Measurements from ENCODE around the gene ANKH.
"Not testable (repeated sequence)": the region's sequence is repeated elsewhere in the genome, so short reads cannot be mapped to it uniquely, and the experiment has no call there.

Gene ANKH

DNA sequence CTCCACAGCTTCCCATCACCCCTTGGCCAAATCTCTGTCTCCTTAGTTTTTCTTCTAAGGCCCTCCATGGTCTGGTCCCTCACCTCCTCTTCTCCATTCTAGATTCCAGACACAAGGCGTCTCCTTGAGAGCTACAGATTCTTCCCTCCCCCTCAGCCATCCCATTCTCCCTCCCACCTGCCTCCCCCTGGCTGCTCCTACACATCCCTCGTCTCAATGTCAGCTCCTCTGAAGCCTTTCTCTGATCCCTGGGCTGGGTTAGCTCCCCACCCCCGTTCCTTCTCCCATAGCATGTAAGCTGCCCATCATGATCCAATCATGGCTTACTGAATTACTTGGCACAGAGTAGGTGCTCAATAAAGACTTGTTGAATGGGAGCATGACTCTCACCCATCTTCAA lies 69.0 kb downstream of the ANKH start:
- no peak overlapping the region for H3K4me3 ChIP-seq (ENCODE audit: low read depth, low read length)
- H4K12ac ChIP-seq (ENCODE audit: low read depth, low read length): no peak overlapping the region
- no peaks in the 10 kb centered on the region for H3K9me3 ChIP-seq (ENCODE audit: insufficient read depth, low read depth, low read length)
- H2AK5ac ChIP-seq (ENCODE audit: low read length): no peak overlapping the region
- no CpG with 5 or more reads among the region's 3 CpGs for WGBS (ENCODE audit: extremely low coverage, insufficient coverage, insufficient read length)
- no peak overlapping the region for H3K4me2 ChIP-seq (ENCODE audit: low read length)
- peaks cover 0 to under 1% of the 10 kb centered on the region in 2 experiments for H3K4me1 ChIP-seq (ENCODE audit: control insufficient read depth in 1 of 2, insufficient read depth in 2 of 2, low read length in 2 of 2)
- H3K14ac ChIP-seq (ENCODE audit: low read length): no peak overlapping the region
- no peak overlapping the region for H2BK120ac ChIP-seq (ENCODE audit: insufficient read depth, low read length, poor library complexity)
- H2BK5ac ChIP-seq (ENCODE audit: low read depth, low read length, poor library complexity): no peak overlapping the region
- no peak overlapping the region for H3K23ac ChIP-seq (ENCODE audit: low read length)
- no peaks in the 10 kb centered on the region for H3K27me3 ChIP-seq (ENCODE audit: insufficient read depth, low read length)
- H3K79me2 ChIP-seq (ENCODE audit: control insufficient read depth, insufficient read depth, low read length, poor library complexity): no peaks in the 10 kb centered on the region
- H4K8ac ChIP-seq (ENCODE audit: low read depth, low read length): no peak overlapping the region
- no peaks in the 10 kb centered on the region for H3K36me3 ChIP-seq (ENCODE audit: control insufficient read depth in 1 of 2, insufficient read depth in 2 of 2, low read length in 2 of 2)
- H3K27ac ChIP-seq (ENCODE audit: low read depth, low read length): no peak overlapping the region
- no peak overlapping the region for H3K9ac ChIP-seq (ENCODE audit: low read length)
- H4K91ac ChIP-seq (ENCODE audit: low read depth, low read length): no peak overlapping the region
- H2BK12ac ChIP-seq (ENCODE audit: low read length): no peak overlapping the region
- no peak overlapping the region for H3K4ac ChIP-seq (ENCODE audit: low read depth, low read length)
- no peak overlapping the region for H2AFZ ChIP-seq (ENCODE audit: insufficient read depth, low read length, poor library complexity)
- DNase-seq: no peak
- H3K79me1 ChIP-seq (ENCODE audit: low read length): no peaks in the 10 kb centered on the region
- H3K18ac ChIP-seq (ENCODE audit: low read length): no peak overlapping the region

DNA sequence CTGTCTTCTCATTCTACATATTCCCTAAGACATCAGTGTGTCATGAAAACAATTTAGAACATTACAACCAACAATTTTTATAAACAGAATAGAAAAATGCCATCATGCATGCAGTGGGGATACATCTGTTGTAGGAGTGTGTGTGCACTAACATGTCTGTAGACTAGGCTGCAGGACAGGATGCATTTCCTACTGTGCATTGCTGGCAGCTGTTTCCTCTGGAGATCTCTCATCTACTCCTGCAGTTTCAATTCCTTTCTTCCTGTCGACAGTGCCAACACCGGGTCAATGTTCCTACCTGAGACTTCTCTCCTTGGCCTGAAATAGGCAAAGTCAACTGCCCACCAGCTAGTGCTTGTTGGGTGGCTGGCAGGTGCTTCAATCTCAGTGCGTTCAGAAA lies 69.8 kb downstream of the ANKH start:
- Histone ChIP-seq H4K12ac (ENCODE audit: low read depth, low read length) (no peak overlapping the region), H3K9me3 (ENCODE audit: insufficient read depth, low read depth, low read length) (no peaks in the 10 kb centered on the region), H2BK5ac (ENCODE audit: low read depth, low read length, poor library complexity) (no peak overlapping the region), H3K36me3 (ENCODE audit: control insufficient read depth in 1 of 2, insufficient read depth in 2 of 2, low read length in 2 of 2) (no peaks in the 10 kb centered on the region), H3K4me2 (ENCODE audit: low read length) (no peak overlapping the region), H2AK5ac (ENCODE audit: low read length) (no peak overlapping the region), H3K18ac (ENCODE audit: low read length) (no peak overlapping the region), H3K9ac (ENCODE audit: low read length) (no peak overlapping the region), H4K8ac (ENCODE audit: low read depth, low read length) (no peak overlapping the region), H2AFZ (ENCODE audit: insufficient read depth, low read length, poor library complexity) (no peak overlapping the region), H3K4me1 (ENCODE audit: control insufficient read depth in 1 of 2, insufficient read depth in 2 of 2, low read length in 2 of 2) (peaks cover 0 to 1% of the 10 kb centered on the region in 2 experiments), H3K27me3 (ENCODE audit: insufficient read depth, low read length) (no peaks in the 10 kb centered on the region), H4K91ac (ENCODE audit: low read depth, low read length) (no peak overlapping the region), H2BK120ac (ENCODE audit: insufficient read depth, low read length, poor library complexity) (no peak overlapping the region), H3K14ac (ENCODE audit: low read length) (no peak overlapping the region), H3K4ac (ENCODE audit: low read depth, low read length) (no peak overlapping the region), H3K23ac (ENCODE audit: low read length) (no peak overlapping the region), H3K79me1 (ENCODE audit: low read length) (no peaks in the 10 kb centered on the region), H3K27ac (ENCODE audit: low read depth, low read length) (no peak overlapping the region), H2BK12ac (ENCODE audit: low read length) (no peak overlapping the region), H3K79me2 (ENCODE audit: control insufficient read depth, insufficient read depth, low read length, poor library complexity) (no peaks in the 10 kb centered on the region), H3K4me3 (ENCODE audit: low read depth, low read length) (no peak overlapping the region)
- WGBS (ENCODE audit: extremely low coverage, insufficient coverage, insufficient read length): no CpG with 5 or more reads among the region's 3 CpGs
- no peak for DNase-seq

DNA sequence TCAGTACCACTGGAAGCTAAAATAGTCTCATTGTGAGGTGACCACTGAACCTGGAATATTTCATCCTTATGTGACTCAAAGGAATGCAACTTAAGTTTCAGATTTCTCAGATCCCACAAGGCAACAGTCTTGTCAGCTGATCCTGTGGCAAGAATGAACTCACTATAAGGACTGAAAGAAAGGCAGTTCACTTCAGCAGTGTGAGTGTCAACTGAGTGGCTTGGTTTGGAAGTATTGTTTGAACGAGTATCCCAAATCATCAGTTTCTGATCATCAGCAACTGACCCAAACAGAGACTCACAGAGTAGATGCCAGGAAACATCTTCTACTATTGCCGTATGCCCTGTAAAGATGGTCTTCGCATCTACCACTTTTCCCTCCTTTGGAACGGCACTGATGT lies 74.2 kb downstream of the ANKH start:
- not testable (repeated sequence) for H3K14ac ChIP-seq (ENCODE audit: low read length); H3K23ac ChIP-seq (ENCODE audit: low read length); H3K9ac ChIP-seq (ENCODE audit: low read length); H3K79me2 ChIP-seq (ENCODE audit: control insufficient read depth, insufficient read depth, low read length, poor library complexity); H3K4me3 ChIP-seq (ENCODE audit: low read depth, low read length); H3K9me3 ChIP-seq (ENCODE audit: insufficient read depth, low read depth, low read length); H3K79me1 ChIP-seq (ENCODE audit: low read length); H4K91ac ChIP-seq (ENCODE audit: low read depth, low read length); H2BK5ac ChIP-seq (ENCODE audit: low read depth, low read length, poor library complexity); DNase-seq; H4K8ac ChIP-seq (ENCODE audit: low read depth, low read length); H3K4ac ChIP-seq (ENCODE audit: low read depth, low read length); H2AK5ac ChIP-seq (ENCODE audit: low read length); H2BK120ac ChIP-seq (ENCODE audit: insufficient read depth, low read length, poor library complexity); H3K27ac ChIP-seq (ENCODE audit: low read depth, low read length); H3K27me3 ChIP-seq (ENCODE audit: insufficient read depth, low read length); H2AFZ ChIP-seq (ENCODE audit: insufficient read depth, low read length, poor library complexity); H3K18ac ChIP-seq (ENCODE audit: low read length); H3K4me1 ChIP-seq (ENCODE audit: control insufficient read depth in 1 of 2, insufficient read depth in 2 of 2, low read length in 2 of 2); H2BK12ac ChIP-seq (ENCODE audit: low read length); H3K4me2 ChIP-seq (ENCODE audit: low read length); H4K12ac ChIP-seq (ENCODE audit: low read depth, low read length); H3K36me3 ChIP-seq (ENCODE audit: control insufficient read depth in 1 of 2, insufficient read depth in 2 of 2, low read length in 2 of 2)
- WGBS (ENCODE audit: extremely low coverage, insufficient coverage, insufficient read length): no CpG with 5 or more reads among the region's 4 CpGs

DNA sequence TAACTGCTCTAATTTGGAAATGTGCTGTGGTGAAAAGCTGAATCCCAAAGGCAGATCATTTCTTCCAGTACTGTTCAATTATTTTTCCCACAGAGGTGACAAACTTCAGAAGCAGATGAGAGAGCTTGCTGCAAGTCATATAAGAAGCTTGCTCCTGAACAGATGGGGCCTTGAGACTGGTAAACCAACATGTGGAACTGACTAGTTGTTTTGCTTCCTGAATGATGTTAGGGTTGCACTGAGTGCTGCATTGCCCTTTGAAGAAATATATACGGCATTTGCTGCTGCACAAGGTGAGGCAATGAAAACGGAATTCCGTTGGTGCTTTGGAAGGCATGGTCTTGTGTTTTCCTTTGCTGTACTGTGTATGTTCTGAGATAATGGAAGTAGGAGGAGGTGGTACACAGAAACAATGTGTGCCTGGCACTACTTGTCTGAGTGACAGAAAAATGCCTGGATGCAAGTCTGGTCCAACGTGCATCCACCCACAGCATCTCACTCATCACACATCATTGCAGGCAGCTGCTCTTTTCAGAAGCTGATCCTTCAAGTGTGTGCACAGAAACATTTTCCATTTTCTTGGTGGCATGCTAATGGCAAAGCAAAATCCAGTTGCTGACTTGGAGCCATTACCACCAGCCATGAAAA lies 76.9 kb downstream of the ANKH start:
- no peak overlapping the region for H3K27ac ChIP-seq (ENCODE audit: low read depth, low read length)
- H3K23ac ChIP-seq (ENCODE audit: low read length): no peak overlapping the region
- no peaks in the 10 kb centered on the region for H3K9me3 ChIP-seq (ENCODE audit: insufficient read depth, low read depth, low read length)
- no peak overlapping the region for H2BK120ac ChIP-seq (ENCODE audit: insufficient read depth, low read length, poor library complexity)
- peaks cover 0 to 1% of the 10 kb centered on the region in 2 experiments for H3K4me1 ChIP-seq (ENCODE audit: control insufficient read depth in 1 of 2, insufficient read depth in 2 of 2, low read length in 2 of 2)
- no peak overlapping the region for H3K9ac ChIP-seq (ENCODE audit: low read length)
- no CpG with 5 or more reads among the region's 4 CpGs for WGBS (ENCODE audit: extremely low coverage, insufficient coverage, insufficient read length)
- no peak overlapping the region for H3K4me2 ChIP-seq (ENCODE audit: low read length)
- no peak overlapping the region for H4K12ac ChIP-seq (ENCODE audit: low read depth, low read length)
- DNase-seq: no peak
- H3K14ac ChIP-seq (ENCODE audit: low read length): no peak overlapping the region
- H3K4me3 ChIP-seq (ENCODE audit: low read depth, low read length): no peak overlapping the region
- no peak overlapping the region for H3K18ac ChIP-seq (ENCODE audit: low read length)
- H3K79me2 ChIP-seq (ENCODE audit: control insufficient read depth, insufficient read depth, low read length, poor library complexity): peaks cover 2% of the 10 kb centered on the region
- H3K27me3 ChIP-seq (ENCODE audit: insufficient read depth, low read length): no peaks in the 10 kb centered on the region
- H2BK5ac ChIP-seq (ENCODE audit: low read depth, low read length, poor library complexity): no peak overlapping the region
- H4K91ac ChIP-seq (ENCODE audit: low read depth, low read length): no peak overlapping the region
- H3K79me1 ChIP-seq (ENCODE audit: low read length): no peaks in the 10 kb centered on the region
- H2BK12ac ChIP-seq (ENCODE audit: low read length): no peak overlapping the region
- H3K36me3 ChIP-seq (ENCODE audit: control insufficient read depth in 1 of 2, insufficient read depth in 2 of 2, low read length in 2 of 2): no peaks in the 10 kb centered on the region
- H3K4ac ChIP-seq (ENCODE audit: low read depth, low read length): no peak overlapping the region
- no peak overlapping the region for H2AFZ ChIP-seq (ENCODE audit: insufficient read depth, low read length, poor library complexity)
- H4K8ac ChIP-seq (ENCODE audit: low read depth, low read length): no peak overlapping the region
- H2AK5ac ChIP-seq (ENCODE audit: low read length): no peak overlapping the region
